ENCODE results near the gene OVCA2.

Gene OVCA2

GRCh38 chr17:2065949-2066400 lies 24.2 kb downstream of the OVCA2 start:
- TF ChIP-seq EZH2 (IDR thresholded peaks at IDR 0.05), result no peak
- TF ChIP-seq FOXP2 (optimal IDR thresholded peaks at IDR 0.05; ENCODE audit: control extremely low read depth, extremely low read length, insufficient read depth), result no peak
- no peak for TF ChIP-seq POLR2AphosphoS5 (IDR thresholded peaks at IDR 0.05; ENCODE audit: borderline replicate concordance, low read depth, low read length)
- Histone ChIP-seq H3K4me3 (no peak overlapping the region), H3K27ac (no peak overlapping the region), H3K36me3 (ENCODE audit: insufficient read depth, low read length) (no peaks in the 10 kb centered on the region; the same call in 1 of the 2 replicates), H3K9me3 (ENCODE audit: low read depth, low read length) (no peaks in the 10 kb centered on the region), H3K9ac (ENCODE audit: insufficient read length) (no peak overlapping the region)
- DNase-seq (ENCODE audit: low read depth, low spot score), result no peak

GRCh38 chr17:2067048-2067561 lies 25.3 kb downstream of the OVCA2 start:
- H3K36me3 ChIP-seq (ENCODE audit: insufficient read depth, low read length), result no peaks in the 10 kb centered on the region; the same call in 1 of the 2 replicates
- H3K27ac ChIP-seq, result no peak overlapping the region
- H3K9ac ChIP-seq (ENCODE audit: insufficient read length), result no peak overlapping the region
- H3K4me3 ChIP-seq, result no peak overlapping the region
- TF ChIP-seq EZH2 (IDR thresholded peaks at IDR 0.05), result no peak
- no peak for TF ChIP-seq FOXP2 (optimal IDR thresholded peaks at IDR 0.05; ENCODE audit: control extremely low read depth, extremely low read length, insufficient read depth)
- no peak for TF ChIP-seq POLR2AphosphoS5 (IDR thresholded peaks at IDR 0.05; ENCODE audit: borderline replicate concordance, low read depth, low read length)
- DNase-seq (ENCODE audit: low read depth, low spot score), result no peak
- no peaks in the 10 kb centered on the region for H3K9me3 ChIP-seq (ENCODE audit: low read depth, low read length)

- Histone ChIP-seq H3K27ac (no peak overlapping the region), H3K9me3 (ENCODE audit: low read depth, low read length) (no peaks in the 10 kb centered on the region), H3K36me3 (ENCODE audit: insufficient read depth, low read length) (no peaks in the 10 kb centered on the region; the same call in 1 of the 2 replicates), H3K4me3 (no peak overlapping the region), H3K9ac (ENCODE audit: insufficient read length) (no peak overlapping the region)
- no peak for TF ChIP-seq FOXP2 (optimal IDR thresholded peaks at IDR 0.05; ENCODE audit: control extremely low read depth, extremely low read length, insufficient read depth)
- TF ChIP-seq POLR2AphosphoS5 (IDR thresholded peaks at IDR 0.05; ENCODE audit: borderline replicate concordance, low read depth, low read length), result no peak
- no peak for TF ChIP-seq EZH2 (IDR thresholded peaks at IDR 0.05)
- no peak for DNase-seq (ENCODE audit: low read depth, low spot score)
These were observed 25.8 kb downstream of the OVCA2 start for GRCh38 chr17:2067608-2068024.

- no peaks in the 10 kb centered on the region for H3K9me3 ChIP-seq (ENCODE audit: low read depth, low read length)
- no peak overlapping the region for H3K4me3 ChIP-seq
- no peaks in the 10 kb centered on the region; the same call in 1 of the 2 replicates for H3K36me3 ChIP-seq (ENCODE audit: insufficient read depth, low read length)
- TF ChIP-seq POLR2AphosphoS5 (IDR thresholded peaks at IDR 0.05; ENCODE audit: borderline replicate concordance, low read depth, low read length), result no peak
- TF ChIP-seq EZH2 (IDR thresholded peaks at IDR 0.05), result no peak
- no peak for TF ChIP-seq FOXP2 (optimal IDR thresholded peaks at IDR 0.05; ENCODE audit: control extremely low read depth, extremely low read length, insufficient read depth)
- H3K27ac ChIP-seq, result 0 out of 2 replicates have a peak overlapping the region, but pooled peaks have one; percentile 21
- DNase-seq (ENCODE audit: low read depth, low spot score), result no peak
- no peak overlapping the region for H3K9ac ChIP-seq (ENCODE audit: insufficient read length)
These were observed 26.3 kb downstream of the OVCA2 start for GRCh38 chr17:2068031-2068518.

- TF ChIP-seq POLR2AphosphoS5 (IDR thresholded peaks at IDR 0.05; ENCODE audit: borderline replicate concordance, low read depth, low read length), result no peak
- TF ChIP-seq FOXP2 (optimal IDR thresholded peaks at IDR 0.05; ENCODE audit: control extremely low read depth, extremely low read length, insufficient read depth), result no peak
- no peak for TF ChIP-seq EZH2 (IDR thresholded peaks at IDR 0.05)
- Histone ChIP-seq H3K9me3 (ENCODE audit: low read depth, low read length) (no peaks in the 10 kb centered on the region), H3K9ac (ENCODE audit: insufficient read length) (no peak overlapping the region), H3K4me3 (no peak overlapping the region), H3K27ac (0 out of 2 replicates have a peak overlapping the region, but pooled peaks have one; percentile 21), H3K36me3 (ENCODE audit: insufficient read depth, low read length) (no peaks in the 10 kb centered on the region; the same call in 1 of the 2 replicates)
- no peak for DNase-seq (ENCODE audit: low read depth, low spot score)
These were observed 26.8 kb downstream of the OVCA2 start for GRCh38 chr17:2068519-2069051.

- Histone ChIP-seq H3K9ac (ENCODE audit: insufficient read length) (no peak overlapping the region), H3K4me3 (no peak overlapping the region)
These were observed 28.6 kb downstream of the OVCA2 start for GRCh38 chr17:2070241-2071023.

GRCh38 chr17:2071024-2071385 lies 29.2 kb downstream of the OVCA2 start:
- Histone ChIP-seq H3K4me3 (no peak overlapping the region), H3K36me3 (ENCODE audit: insufficient read depth, low read length) (no peaks in the 10 kb centered on the region), H3K9me3 (ENCODE audit: low read depth, low read length) (no peaks in the 10 kb centered on the region), H3K27ac (no peak overlapping the region), H3K9ac (ENCODE audit: insufficient read length) (no peak overlapping the region)
- TF ChIP-seq POLR2AphosphoS5 (IDR thresholded peaks at IDR 0.05; ENCODE audit: borderline replicate concordance, low read depth, low read length) (no peak), EZH2 (IDR thresholded peaks at IDR 0.05) (no peak), FOXP2 (optimal IDR thresholded peaks at IDR 0.05; ENCODE audit: control extremely low read depth, extremely low read length, insufficient read depth) (no peak)
- no peak for DNase-seq (ENCODE audit: low read depth, low spot score)

More at GRCh38 chr17:2070241-2071023, 28.6 kb downstream of the OVCA2 start:
- TF ChIP-seq POLR2AphosphoS5 (IDR thresholded peaks at IDR 0.05; ENCODE audit: borderline replicate concordance, low read depth, low read length) (no peak), FOXP2 (optimal IDR thresholded peaks at IDR 0.05; ENCODE audit: control extremely low read depth, extremely low read length, insufficient read depth) (no peak), EZH2 (IDR thresholded peaks at IDR 0.05) (no peak)
- Histone ChIP-seq H3K27ac (no peak overlapping the region), H3K36me3 (ENCODE audit: insufficient read depth, low read length) (no peaks in the 10 kb centered on the region), H3K9me3 (ENCODE audit: low read depth, low read length) (no peaks in the 10 kb centered on the region)
- DNase-seq (ENCODE audit: low read depth, low spot score), result no peak
